HG03439 (cell line): ENCODE data around the gene CLDN18.

Source experiments
- ATAC-seq: cut with Tn5 transposase; IDR thresholded peaks from one replicate; pipeline ENCODE4 v1.9.1; 2021; ENCODE audit warnings: mild to moderate bottlenecking, moderate library complexity; ENCODE audit not compliant: unreplicated experiment

The CLDN18 gene

DNA sequence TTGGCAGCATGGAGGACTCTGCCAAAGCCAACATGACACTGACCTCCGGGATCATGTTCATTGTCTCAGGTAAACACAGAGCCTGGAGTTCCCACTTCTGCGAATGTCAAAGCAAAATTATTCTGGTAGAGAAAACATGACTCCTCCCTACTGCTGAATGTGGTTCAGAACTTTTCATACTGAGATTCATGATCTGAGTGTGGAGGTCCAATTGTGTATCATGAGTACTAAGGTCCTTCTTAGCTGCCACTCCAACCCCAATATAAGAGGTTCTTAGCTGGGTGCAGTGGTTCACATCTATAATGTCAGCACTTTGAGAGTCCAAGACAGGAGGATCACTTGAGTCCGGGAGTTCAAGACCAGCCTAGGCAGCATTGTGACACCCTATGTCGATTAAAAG lies 13.8 kb downstream of the CLDN18 start:
- ATAC-seq: no peak

DNA sequence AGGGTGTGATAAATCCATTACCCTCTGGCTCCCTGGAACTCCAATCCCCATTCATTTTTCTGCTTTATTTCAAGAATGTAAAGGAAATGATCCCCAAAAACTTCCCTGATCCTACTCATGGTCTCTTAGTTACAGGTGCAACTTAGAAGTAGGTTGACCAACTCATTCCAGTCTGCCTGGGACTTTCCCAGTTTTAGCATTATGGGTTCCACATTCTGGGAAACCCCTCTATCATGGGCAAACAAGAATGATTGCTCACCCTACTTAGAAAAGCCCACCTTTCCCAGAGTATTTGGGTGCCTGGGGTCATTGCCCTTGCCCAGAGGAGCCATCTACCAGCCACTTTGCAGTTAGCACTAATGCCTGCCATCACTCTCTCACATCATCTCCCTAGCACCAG lies 15.6 kb downstream of the CLDN18 start:
- no peak for ATAC-seq

DNA sequence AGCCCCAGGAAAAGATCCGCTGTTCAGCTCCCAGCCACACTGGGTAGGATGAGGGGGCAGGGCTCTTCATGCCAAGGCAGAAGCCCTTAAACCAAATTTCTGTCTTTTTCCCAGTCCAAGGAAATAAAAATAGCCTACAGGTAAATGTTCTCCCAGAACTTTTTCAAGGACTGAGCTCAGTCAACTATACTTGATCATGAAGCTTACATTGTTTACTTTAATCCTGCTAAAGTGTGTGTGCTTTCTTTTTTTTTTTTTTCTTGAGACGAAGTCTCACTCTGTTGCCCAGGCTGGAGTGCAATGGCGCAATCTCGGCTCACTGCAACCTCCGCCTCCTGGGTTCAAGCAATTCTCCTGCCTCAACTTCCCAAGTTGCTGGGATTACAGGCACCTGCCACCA lies 17.9 kb downstream of the CLDN18 start:
- no peak for ATAC-seq

DNA sequence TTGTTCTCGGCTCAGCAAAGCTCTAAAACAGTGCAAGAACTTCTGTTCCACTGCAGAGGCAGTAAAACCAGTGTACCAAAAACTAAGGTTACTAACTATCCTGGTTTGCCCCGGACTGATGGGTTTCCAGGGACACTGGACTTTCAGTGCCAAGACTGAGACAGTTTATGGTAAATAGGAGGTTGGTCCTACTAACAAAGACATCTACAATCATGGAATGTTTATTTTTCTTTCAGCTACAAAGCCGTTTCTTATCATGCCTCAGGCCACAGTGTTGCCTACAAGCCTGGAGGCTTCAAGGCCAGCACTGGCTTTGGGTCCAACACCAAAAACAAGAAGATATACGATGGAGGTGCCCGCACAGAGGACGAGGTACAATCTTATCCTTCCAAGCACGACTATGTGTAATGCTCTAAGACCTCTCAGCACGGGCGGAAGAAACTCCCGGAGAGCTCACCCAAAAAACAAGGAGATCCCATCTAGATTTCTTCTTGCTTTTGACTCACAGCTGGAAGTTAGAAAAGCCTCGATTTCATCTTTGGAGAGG lies 20.8 kb downstream of the CLDN18 start:
- no peak for ATAC-seq

DNA sequence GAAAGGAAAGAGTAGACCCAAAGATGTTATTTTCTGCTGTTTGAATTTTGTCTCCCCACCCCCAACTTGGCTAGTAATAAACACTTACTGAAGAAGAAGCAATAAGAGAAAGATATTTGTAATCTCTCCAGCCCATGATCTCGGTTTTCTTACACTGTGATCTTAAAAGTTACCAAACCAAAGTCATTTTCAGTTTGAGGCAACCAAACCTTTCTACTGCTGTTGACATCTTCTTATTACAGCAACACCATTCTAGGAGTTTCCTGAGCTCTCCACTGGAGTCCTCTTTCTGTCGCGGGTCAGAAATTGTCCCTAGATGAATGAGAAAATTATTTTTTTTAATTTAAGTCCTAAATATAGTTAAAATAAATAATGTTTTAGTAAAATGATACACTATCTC lies 21.6 kb downstream of the CLDN18 start:
- no peak for ATAC-seq

DNA sequence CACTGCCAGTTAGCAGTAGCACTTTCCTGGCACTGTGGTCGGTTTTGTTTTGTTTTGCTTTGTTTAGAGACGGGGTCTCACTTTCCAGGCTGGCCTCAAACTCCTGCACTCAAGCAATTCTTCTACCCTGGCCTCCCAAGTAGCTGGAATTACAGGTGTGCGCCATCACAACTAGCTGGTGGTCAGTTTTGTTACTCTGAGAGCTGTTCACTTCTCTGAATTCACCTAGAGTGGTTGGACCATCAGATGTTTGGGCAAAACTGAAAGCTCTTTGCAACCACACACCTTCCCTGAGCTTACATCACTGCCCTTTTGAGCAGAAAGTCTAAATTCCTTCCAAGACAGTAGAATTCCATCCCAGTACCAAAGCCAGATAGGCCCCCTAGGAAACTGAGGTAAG lies 22.6 kb downstream of the CLDN18 start:
- no peak for ATAC-seq

DNA sequence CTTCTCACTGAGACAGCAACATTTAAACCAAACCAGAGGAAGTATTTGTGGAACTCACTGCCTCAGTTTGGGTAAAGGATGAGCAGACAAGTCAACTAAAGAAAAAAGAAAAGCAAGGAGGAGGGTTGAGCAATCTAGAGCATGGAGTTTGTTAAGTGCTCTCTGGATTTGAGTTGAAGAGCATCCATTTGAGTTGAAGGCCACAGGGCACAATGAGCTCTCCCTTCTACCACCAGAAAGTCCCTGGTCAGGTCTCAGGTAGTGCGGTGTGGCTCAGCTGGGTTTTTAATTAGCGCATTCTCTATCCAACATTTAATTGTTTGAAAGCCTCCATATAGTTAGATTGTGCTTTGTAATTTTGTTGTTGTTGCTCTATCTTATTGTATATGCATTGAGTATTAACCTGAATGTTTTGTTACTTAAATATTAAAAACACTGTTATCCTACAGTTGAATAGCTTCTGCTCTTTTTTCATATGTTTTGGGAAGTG lies 23.3 kb downstream of the CLDN18 start:
- ATAC-seq: no peak

DNA sequence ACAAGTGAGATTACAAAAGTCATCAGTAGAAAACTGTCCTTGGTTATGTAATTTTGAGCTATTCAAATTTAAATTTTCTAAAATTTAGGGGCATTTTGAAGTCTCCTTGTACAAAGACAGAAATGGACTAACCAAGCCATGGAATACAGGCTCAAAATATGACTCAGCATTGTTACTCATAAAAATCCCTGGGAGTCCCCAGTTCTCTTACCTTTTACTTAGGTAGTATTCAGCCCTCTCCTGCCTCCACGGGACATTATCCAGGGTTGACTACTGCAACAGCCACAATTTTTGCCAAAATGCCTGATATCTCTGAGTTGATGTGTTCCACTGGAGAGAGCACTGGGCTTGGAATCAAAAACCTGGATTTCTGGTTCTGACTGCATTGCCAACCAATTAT lies 25.0 kb downstream of the CLDN18 start:
- ATAC-seq: no peak

DNA sequence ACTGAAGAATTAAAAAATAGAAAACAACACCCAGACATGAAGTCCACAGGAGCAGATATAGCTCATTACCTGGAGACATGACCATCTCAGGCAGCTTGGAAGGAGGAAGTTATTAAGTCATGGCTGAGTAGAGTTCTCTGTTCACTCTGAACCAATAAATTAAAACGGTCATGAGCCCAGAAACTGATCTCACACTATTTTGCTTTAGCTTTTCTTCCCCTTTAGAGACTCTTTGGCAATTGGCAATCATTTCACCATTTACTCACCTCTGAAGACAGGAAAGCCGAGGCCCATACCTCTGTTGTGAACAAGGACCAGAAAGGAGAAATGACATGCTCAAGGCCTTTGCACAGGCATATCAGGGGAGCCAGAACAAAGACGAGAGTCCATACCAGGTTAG lies 26.6 kb downstream of the CLDN18 start:
- no peak for ATAC-seq

DNA sequence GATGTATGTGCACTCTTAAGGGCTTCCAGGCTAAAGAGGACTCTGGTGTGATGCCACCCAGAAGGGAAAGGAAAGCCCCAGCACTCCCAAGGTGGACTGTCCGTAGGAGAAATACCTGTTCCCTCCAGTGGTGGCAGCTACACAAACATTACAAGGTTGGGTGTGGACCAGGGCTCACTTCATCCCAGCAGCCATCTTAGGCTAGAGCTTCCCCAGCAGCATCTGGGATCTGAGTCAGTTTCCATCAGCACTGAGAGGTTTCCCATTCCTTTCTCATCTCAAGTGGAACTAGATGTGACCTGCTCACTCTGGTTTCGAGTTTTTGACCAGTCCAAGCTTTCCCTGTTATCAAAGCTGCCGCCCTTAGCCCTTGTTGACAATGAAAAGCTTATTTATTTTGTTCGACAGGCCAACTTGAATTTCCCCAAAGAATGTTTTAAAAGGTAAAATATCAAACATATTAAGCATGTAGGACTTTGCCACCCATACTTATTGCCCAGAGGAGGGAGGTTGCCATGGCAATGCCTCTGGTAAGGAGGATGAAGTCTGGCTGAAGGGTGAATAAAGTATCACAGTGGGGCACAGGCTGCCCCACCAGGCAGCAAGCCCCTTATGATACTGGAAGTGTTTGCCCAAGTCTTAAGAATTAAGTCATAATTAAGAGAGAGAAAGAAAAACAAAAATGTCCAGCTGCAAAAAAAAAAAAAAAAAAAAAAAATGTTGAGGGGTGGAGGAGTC lies 28.9 kb downstream of the CLDN18 start:
- no peak for ATAC-seq

DNA sequence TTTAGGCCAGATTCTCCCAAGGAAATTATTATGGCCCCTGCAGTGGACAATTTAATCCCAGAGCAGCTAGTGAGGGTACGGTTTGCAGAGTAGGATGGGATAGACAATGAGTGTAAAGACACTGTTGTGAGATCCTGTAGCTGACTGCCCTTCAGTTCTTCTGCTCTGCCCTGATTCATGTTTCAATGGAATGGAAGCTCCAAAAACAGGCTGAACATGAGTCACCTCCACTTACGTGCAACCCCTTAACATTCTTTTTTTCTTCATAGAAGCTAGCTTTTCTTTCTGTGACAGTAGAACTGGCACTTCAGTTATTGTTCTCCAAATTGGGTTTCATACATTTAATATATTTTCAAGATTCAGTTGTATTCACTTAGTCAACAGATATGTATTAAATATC lies 32.1 kb downstream of the CLDN18 start:
- no peak for ATAC-seq

DNA sequence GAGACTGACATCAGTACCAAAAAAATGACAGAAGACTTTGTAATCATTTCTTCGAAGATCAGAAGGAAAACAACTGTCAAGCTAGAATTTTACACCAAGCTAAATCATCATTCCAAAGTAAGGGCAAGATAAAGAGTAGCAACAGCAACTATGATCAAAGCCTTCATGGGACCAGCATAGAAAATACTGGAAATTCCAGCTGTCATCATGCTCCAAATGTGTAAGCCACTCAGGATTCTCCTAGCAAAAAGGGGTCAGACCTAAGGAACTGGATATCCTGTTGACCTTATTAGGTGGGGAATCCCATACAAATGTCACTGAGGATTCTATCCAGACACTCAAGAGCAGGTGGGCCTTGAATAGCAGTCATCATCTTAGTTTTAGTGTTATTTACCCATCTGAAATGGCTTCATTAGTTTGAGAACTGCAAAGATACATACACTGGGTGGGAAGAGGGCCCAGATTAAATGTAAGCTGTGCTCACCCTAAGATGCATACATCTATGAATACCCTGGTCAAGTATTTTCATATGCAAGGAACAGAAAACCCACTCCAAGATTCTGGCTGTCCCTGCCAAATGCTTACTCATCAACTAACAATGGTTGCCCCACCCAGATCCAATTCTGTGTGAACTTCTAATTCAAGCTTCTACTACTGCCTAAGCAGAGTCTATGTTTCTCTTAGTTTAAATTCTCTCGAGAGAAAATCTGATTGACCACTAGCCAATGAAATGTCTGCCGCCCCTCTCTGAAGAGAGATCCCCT lies 33.5 kb downstream of the CLDN18 start:
- no peak for ATAC-seq

DNA sequence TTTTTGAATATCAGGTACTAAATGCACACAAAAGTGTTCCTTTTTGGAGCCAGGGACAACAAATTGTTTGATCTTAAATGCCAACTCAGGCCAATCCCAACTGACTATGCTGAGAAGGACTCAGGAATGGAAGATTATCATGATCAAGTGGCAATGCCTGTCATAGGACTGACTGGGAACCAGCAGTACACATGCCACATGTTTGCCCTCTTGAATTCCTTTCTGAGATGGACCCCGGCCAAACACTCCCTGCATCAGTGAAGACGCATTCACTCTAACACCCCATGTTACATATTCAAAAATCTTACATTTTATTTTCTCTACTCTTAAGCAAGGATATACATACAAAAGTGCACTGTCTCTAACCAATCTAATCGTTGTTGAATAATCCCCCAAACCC lies 36.1 kb downstream of the CLDN18 start:
- ATAC-seq: no peak

DNA sequence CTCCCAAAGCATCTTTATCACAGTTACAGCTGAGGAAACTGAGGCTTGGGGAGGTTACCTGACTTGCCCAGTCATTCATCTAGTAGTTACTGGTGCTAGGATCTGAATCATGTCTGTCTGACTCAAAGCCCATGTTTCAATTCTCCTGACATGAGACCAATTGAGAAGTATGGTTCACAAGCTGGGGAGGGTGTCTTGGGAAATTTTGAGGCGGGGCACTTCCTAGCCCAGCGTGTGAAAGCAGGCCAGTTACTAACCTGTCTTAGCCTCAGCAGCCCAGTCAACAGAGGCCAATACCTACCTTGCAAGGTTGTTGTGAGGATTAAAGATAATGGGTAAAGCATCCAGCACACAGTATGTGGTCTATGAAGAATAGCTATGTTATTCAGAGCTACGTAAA lies 37.0 kb downstream of the CLDN18 start:
- peak; percentile 52 for ATAC-seq

DNA sequence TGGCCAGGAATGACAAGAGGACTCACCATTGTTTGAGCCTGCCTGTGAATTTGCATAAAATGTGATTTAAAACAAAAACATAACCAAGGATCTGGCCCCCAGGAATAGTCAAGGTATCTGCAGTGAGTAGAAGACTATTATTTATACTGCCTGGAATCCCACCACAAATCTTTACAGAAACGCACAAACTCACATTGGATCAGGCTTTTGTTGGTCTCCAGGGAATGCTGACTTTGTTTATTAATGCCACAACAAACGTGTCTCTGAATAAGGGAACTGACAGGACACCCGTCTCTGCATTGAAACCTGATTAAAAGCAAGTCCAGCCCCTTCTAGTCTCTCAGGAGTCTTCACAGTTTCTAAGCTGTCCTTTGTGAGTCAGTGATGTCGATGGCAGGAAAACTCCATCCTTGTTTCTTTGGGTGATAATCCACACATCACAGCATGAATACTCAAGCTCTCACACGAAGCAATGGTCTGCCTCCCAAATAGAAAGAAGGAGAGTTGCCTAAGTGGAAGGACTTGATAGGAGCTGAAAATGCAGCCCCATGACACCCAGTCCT lies 37.7 kb downstream of the CLDN18 start:
- no peak for ATAC-seq

DNA sequence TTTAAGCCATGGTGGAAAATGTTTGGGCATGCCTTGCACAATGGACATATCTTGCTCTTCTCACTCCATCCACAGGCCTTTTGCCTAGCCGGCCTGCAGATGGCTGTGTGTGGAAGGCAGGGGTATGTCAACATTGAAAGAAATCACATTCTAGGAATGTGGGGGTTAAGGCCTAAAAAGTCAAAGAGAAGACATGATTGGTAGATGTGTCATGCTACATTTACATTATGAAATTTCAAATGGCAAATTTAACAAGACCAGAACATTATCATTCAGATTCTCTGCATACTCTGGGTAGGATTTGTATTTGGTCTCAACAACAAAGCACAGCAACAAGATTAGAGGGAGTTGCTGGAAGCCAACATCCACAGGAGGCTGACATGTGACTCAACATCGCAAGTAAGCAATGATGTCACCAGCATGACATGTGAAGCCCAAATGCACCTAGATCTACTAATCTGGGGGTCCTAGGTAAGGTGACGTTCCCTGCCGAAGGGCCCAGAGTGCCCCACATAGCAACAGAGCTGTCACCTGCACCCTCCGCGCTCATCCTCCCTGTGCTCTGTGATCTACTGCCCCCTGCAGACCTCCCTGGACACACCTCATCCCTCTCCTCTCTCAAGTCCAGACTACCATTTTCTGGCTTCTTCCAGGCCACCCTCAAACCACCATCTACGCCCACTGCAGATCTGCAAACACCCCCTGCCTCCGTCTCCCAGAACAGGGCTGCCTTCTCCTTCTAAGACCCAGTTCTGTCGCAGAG lies 39.4 kb downstream of the CLDN18 start:
- ATAC-seq: no peak

DNA sequence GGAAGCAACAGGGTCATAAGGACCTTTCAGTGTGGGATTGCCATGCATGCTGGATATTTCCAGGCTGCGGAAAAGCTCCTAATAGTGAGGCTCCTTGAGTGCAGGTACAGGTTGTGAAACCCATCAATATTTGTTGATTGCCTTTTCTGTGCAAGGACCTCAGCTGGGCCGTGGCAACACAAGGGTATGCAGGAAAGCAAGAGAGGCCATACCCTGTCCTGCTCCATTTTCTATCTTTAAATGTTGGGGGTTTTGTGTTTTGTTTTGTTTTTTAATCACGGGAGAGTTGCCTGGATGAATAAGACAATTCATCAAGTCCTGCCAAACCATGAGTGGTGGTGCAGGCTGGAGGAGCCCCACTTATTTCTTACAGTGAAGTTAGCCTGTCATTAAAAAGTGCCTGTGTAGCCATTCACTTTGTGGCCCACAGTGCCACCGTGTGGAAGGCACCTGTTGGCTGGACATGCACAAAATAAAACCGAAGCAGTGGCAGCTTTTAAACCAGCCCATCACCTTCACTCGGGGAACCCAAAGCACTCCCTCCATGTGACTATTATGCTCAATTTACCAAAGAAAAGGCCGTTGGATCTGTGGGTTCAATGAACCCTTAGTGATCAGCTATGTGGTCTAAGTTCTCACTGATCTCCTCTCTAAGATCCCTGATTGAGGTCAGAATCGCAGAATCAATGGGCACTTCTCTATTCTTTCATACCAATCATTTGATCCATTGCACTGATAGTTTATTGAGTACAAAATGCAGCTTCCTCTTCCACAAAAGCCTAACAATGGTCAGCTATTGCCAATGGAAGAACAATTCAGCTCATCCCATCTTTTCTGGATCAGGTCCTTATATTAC lies 42.2 kb downstream of the CLDN18 start:
- ATAC-seq: peak; percentile 82

DNA sequence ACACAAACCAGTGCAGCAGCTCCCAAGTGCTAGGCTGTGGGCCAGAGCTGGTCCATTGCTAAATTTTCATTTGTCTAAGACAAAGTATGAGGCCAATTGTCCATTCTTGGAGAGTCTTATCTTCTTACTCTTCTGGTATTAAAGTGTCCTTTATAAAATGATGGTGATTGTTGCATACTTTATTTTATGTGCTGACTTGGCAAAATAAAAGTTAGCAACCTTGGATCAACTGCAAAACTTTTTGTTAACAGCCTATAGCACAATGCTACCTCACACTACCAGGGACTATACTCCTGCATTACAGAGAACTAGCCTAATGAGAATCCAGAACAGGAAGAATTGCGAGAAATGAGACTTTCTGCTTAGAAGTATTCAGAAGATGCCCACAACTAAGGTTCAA lies 44.1 kb downstream of the CLDN18 start:
- ATAC-seq: no peak

DNA sequence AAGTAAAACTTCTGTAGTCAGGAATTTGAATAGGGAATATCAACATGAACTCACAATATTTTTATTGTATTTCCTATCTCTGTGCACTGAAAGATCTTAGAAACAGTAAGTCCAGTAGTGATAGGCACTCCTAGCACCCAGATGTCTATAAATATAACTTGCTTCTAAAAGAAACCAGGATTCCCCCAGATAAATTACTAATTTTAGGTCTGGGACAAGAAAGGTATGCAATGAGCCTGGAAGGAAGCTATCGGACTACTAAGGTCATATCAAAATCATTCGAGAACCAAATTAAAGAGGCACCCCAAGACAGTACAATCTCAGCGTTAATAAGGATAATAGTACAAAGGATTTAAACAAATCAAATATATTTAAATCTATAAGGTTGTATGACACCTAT lies 47.4 kb downstream of the CLDN18 start:
- no peak for ATAC-seq

DNA sequence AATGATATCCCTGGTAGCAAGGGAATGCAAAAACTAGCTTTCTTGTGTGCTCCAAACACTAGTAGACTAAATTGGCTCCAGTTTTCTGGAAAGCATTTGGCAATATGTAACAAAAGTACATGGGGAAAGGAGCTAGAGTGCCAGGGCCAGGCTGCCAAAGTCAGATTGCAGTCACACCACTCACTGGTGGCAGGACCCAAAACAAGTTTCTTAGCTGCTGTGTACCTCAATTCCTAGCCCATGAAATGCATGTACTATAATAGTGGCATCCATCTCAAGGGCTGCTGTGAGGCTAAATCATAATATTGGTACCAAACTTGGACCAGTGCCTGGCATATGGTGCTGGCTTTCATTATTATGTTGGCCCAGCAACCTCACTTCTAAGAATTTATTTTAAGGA lies 49.3 kb downstream of the CLDN18 start:
- ATAC-seq: no peak
